HCT116 (cell line): Measurements from ENCODE around the gene RAI14. TPM values are rescaled to one million over a fixed set of nuclear protein-coding genes. Genes with fewer than 3 reads are reported as not detected.

Experiments used
- ATAC-seq: fragments of 200-7000 bp; cut with Tn5 transposase; 2 replicates; pipeline ENCODE4 v1.9.1; 2020; ENCODE audit warnings: mild to moderate bottlenecking, moderate library complexity
- BruUV-seq: library from RNA; stranded (reverse); fragments of 400-500 nt; replicated peaks from 2 replicates; lab custom pipeline; 2021; lab: Mats Ljungman, UMichigan
- CTCF ChIA-PET: fragments of 300-600 bp; sonication (Branson Sonifier 250); formaldehyde crosslinking; loops from one replicate; lab custom pipeline; 2021; ENCODE audit warnings: antibody characterized with exemption; lab: Charles Lee
- POLR2A ChIA-PET: fragments of 300-600, 350-600 bp; sonication (Branson Sonifier 250); formaldehyde crosslinking; loops from one replicate; lab custom pipeline; 2021; ENCODE audit warnings: antibody characterized with exemption; lab: Charles Lee
- RAD21 ChIA-PET, 2 experiments: fragments of 300-600 bp; sonication (Branson Sonifier 250); formaldehyde crosslinking; loops; one replicate each; lab custom pipeline; 2023; ENCODE audit warnings: low total read pairs in 2 of 2; ENCODE audit not compliant: uncharacterized antibody in 2 of 2, unreplicated experiment in 2 of 2, low non-redundant PET in 1 of 2; lab: Charles Lee
- DNase-seq: peaks from one replicate; pipeline ENCODE4 v3.0.0-alpha.2; 2010; ENCODE audit warnings: low read depth, low spot score
- H2AFZ ChIP-seq: fragments of 200-600 bp; shearing (Covaris generic), sonication (generic); 2 replicates; pipeline ENCODE4 v1.6.1; 2017; ENCODE audit warnings: low read depth, mixed run types, mixed read lengths, antibody characterized with exemption, low read length; ENCODE audit not compliant: poor library complexity, severe bottlenecking
- H3K27ac ChIP-seq: 2 replicates; pipeline ENCODE4 v1.5.1; 2012; ENCODE audit warnings: low read depth, low read length
- H3K27me3 ChIP-seq: fragments of 200-600 bp; sonication (generic); 2 replicates; pipeline ENCODE4 v1.6.1; 2016; ENCODE audit warnings: mixed run types, low read length, mixed read lengths; ENCODE audit not compliant: insufficient read depth
- H3K36me3 ChIP-seq, 2 experiments: fragments of 200-500 bp in 1 of 2; fragments of 200-600 bp in 1 of 2; sonication (Bioruptor generic) in 1 of 2; sonication (generic) in 1 of 2; 2 replicates each; pipeline versions ENCODE4 v1.5.1 to v1.6.1; 2014 to 2016; ENCODE audit warnings: low read length in 2 of 2, inconsistent platforms in 1 of 2, mixed read lengths in 1 of 2, mixed run types in 1 of 2; ENCODE audit not compliant: insufficient read depth in 2 of 2, control insufficient read depth in 1 of 2
- H3K4me1 ChIP-seq, 2 experiments: fragments of 200-600 bp in 1 of 2; sonication (generic) in 1 of 2; 2 replicates each; pipeline versions ENCODE4 v1.5.1 to v1.6.1; 2012 to 2017; ENCODE audit warnings: low read length in 2 of 2, inconsistent platforms in 1 of 2, mild to moderate bottlenecking in 1 of 2, mixed read lengths in 1 of 2, mixed run types in 1 of 2, moderate library complexity in 1 of 2; ENCODE audit not compliant: insufficient read depth in 2 of 2, control insufficient read depth in 1 of 2
- H3K4me2 ChIP-seq: fragments of 200-600 bp; sonication (generic); 2 replicates; pipeline ENCODE4 v1.6.1; 2017; ENCODE audit warnings: mixed run types, low read length, mixed read lengths
- H3K4me3 ChIP-seq, 2 experiments: fragments of 200-600 bp in 1 of 2; sonication (generic) in 1 of 2; replicated peaks in 1 of 2; 2 replicates each; pipeline ENCODE4 v1.5.1; 2011 to 2016; ENCODE audit warnings: low read length in 2 of 2, control low read depth in 1 of 2, low read depth in 1 of 2, mild to moderate bottlenecking in 1 of 2, mixed read lengths in 1 of 2, mixed run types in 1 of 2
- H3K79me2 ChIP-seq: fragments of 200-600 bp; sonication (generic); 2 replicates; pipeline ENCODE4 v1.6.1; 2017; ENCODE audit warnings: mild to moderate bottlenecking, mixed run types, low read length, moderate library complexity, mixed read lengths; ENCODE audit not compliant: insufficient read depth
- H3K9ac ChIP-seq: fragments of 200-600 bp; sonication (generic); 2 replicates; pipeline ENCODE4 v1.6.1; 2016; ENCODE audit warnings: low read length, mixed read lengths
- H3K9me2 ChIP-seq: fragments of 200-600 bp; sonication (generic), shearing (Covaris generic); 2 replicates; pipeline ENCODE4 v1.6.1; 2017; ENCODE audit warnings: mixed run types, mild to moderate bottlenecking, moderate library complexity; ENCODE audit not compliant: insufficient read depth
- H3K9me3 ChIP-seq, 2 experiments: fragments of 200-500 bp in 1 of 2; fragments of 200-600 bp in 1 of 2; sonication (Bioruptor generic) in 1 of 2; sonication (generic) in 1 of 2; 2 replicates each; pipeline ENCODE4 v1.6.1; 2014 to 2017; ENCODE audit warnings: low read length in 2 of 2, mixed read lengths in 2 of 2, inconsistent platforms in 1 of 2, low read depth in 1 of 2, mild to moderate bottlenecking in 1 of 2, mixed run types in 1 of 2, moderate library complexity in 1 of 2; ENCODE audit not compliant: control insufficient read depth in 1 of 2, insufficient read depth in 1 of 2
- H4K20me1 ChIP-seq: fragments of 200-600 bp; sonication (generic), shearing (Covaris generic); 2 replicates; pipeline ENCODE4 v1.6.1; 2017; ENCODE audit warnings: mixed run types, mild to moderate bottlenecking, moderate library complexity; ENCODE audit not compliant: insufficient read depth
- ATF3 ChIP-seq: IDR thresholded peaks from 2 replicates; pipeline ENCODE4 v1.6.1; 2012
- CBX3 ChIP-seq: IDR thresholded peaks from 2 replicates; pipeline ENCODE4 v1.6.1; 2012; ENCODE audit warnings: low read depth
- CEBPB ChIP-seq: IDR thresholded peaks from 2 replicates; pipeline ENCODE4 v1.6.1; 2012; ENCODE audit warnings: low read depth
- CTCF ChIP-seq, 3 experiments: fragments of 200-600 bp in 1 of 3; sonication (generic) in 1 of 3; IDR thresholded peaks in 2 of 3; conservative IDR thresholded peaks in 1 of 3; 2 replicates each; pipeline ENCODE4 v1.5.1; 2012 to 2017; ENCODE audit warnings: low read depth in 2 of 3, low read length in 2 of 3, antibody characterized with exemption in 1 of 3, borderline replicate concordance in 1 of 3, control low read depth in 1 of 3, mild to moderate bottlenecking in 1 of 3, mixed read lengths in 1 of 3, mixed run types in 1 of 3, moderate library complexity in 1 of 3; ENCODE audit not compliant: insufficient read depth in 1 of 3
- EGR1 ChIP-seq: IDR thresholded peaks from 2 replicates; pipeline ENCODE4 v1.6.1; 2012; ENCODE audit warnings: low read depth
- ELF1 ChIP-seq: IDR thresholded peaks from 2 replicates; pipeline ENCODE4 v1.6.1; 2012; ENCODE audit warnings: low read depth, borderline replicate concordance
- EZH2 ChIP-seq: fragments of 200-600 bp; sonication (generic); IDR thresholded peaks from 2 replicates; pipeline ENCODE4 v1.6.1; 2017; ENCODE audit warnings: antibody characterized with exemption, mixed run types
- EZH2phosphoT487 ChIP-seq: fragments of 200-600 bp; IDR thresholded peaks from 2 replicates; pipeline ENCODE4 v1.6.1; 2018; ENCODE audit warnings: antibody characterized with exemption, borderline replicate concordance
- FOSL1 ChIP-seq: IDR thresholded peaks from 2 replicates; pipeline ENCODE4 v1.6.1; 2012; ENCODE audit warnings: low read depth
- JUND ChIP-seq: IDR thresholded peaks from 2 replicates; pipeline ENCODE4 v1.6.1; 2012
- POLR2AphosphoS5 ChIP-seq: IDR thresholded peaks from 2 replicates; pipeline ENCODE4 v1.6.1; 2011; ENCODE audit warnings: mild to moderate bottlenecking, low read depth, low read length, moderate library complexity
- RAD21 ChIP-seq: IDR thresholded peaks from 2 replicates; pipeline ENCODE4 v1.6.1; 2012; ENCODE audit warnings: low read depth, mild to moderate bottlenecking
- SIN3A ChIP-seq: IDR thresholded peaks from 2 replicates; pipeline ENCODE4 v1.6.1; 2012; ENCODE audit warnings: low read depth
- SP1 ChIP-seq: IDR thresholded peaks from 2 replicates; pipeline ENCODE4 v1.6.1; 2012; ENCODE audit warnings: low read depth
- SRF ChIP-seq: IDR thresholded peaks from 2 replicates; pipeline ENCODE4 v1.6.1; 2012; ENCODE audit warnings: low read depth
- TCF7L2 ChIP-seq: IDR thresholded peaks from 2 replicates; pipeline ENCODE4 v1.7.0; 2011; ENCODE audit warnings: borderline replicate concordance, inconsistent platforms; ENCODE audit not compliant: insufficient read depth, insufficient read length; ENCODE audit errors: extremely low read depth
- YY1 ChIP-seq: IDR thresholded peaks from 2 replicates; pipeline ENCODE4 v1.6.1; 2011; ENCODE audit warnings: low read length, low read depth, moderate library complexity, mild to moderate bottlenecking; ENCODE audit not compliant: insufficient replicate concordance; ENCODE audit errors: extremely low read depth
- ZNF274 ChIP-seq: fragments of 200-500 bp; sonication (Bioruptor generic); IDR thresholded peaks from 2 replicates; pipeline ENCODE4 v1.6.1; 2014; ENCODE audit warnings: mild to moderate bottlenecking, low read depth, low read length, inconsistent platforms
- intact Hi-C: fragments of 100-400 bp; cut with micrococcal nuclease; formaldehyde crosslinking; loops from 2 replicates; pipeline ENCODE4 v1.10.0; 2022
- total RNA-seq: library from RNA; stranded (reverse); gene quantifications from one replicate; pipeline ENCODE4 v1.2.1, GENCODE V29; 2021; ENCODE audit not compliant: unreplicated experiment

The RAI14 gene
- total RNA-seq, 1 experiment from 2014 or later = 47.9 TPM

GRCh38 chr5:34684980-34685352 is 28.8 kb downstream of the RAI14 start:
- TF ChIP-seq SRF (no peak), POLR2AphosphoS5 (no peak), EZH2phosphoT487 (no peak), SP1 (no peak), CTCF (IDR thresholded peaks at IDR 0.05 in 2 of 3, conservative IDR thresholded peaks at IDR 0.05 in 1 of 3; ENCODE audit: borderline replicate concordance in 1 of 3, insufficient read depth in 1 of 3, low read depth in 2 of 3, low read length in 2 of 3) (no peak), ZNF274 (no peak), EZH2 (no peak)
- BruUV-seq = no TSS peak
- Histone ChIP-seq H3K9ac (no peak overlapping the region), H3K4me1 (peaks cover 39 to 56% of the 10 kb centered on the region in 2 experiments), H2AFZ (no peak overlapping the region), H3K79me2 (peaks cover 65% of the 10 kb centered on the region), H4K20me1 (no peaks in the 10 kb centered on the region), H3K27me3 (no peaks in the 10 kb centered on the region), H3K9me3 (no peaks in the 10 kb centered on the region), H3K4me2 (peak overlapping the region; percentile 21; the same call in 1 of the 2 replicates), H3K27ac (no peak overlapping the region), H3K4me3 (no peak overlapping the region), H3K36me3 (no peaks in the 10 kb centered on the region; a peak in 2 of 4 replicates), H3K9me2 (no peaks in the 10 kb centered on the region)
- DNase-seq (no peak), ATAC-seq (no peak)
- ChIA-PET CTCF (no interaction called here), RAD21 (no interaction called here), POLR2A (no interaction called here)
- intact Hi-C loops = no loop called here

- CTCF ChIA-PET = no interaction called here
- no peak for DNase-seq
- no peak overlapping the region for H3K27ac ChIP-seq
- no peak for TF ChIP-seq YY1
- TF ChIP-seq RAD21 = no peak
- no peak for TF ChIP-seq ATF3
- TF ChIP-seq EZH2phosphoT487 = no peak
- no peak for TF ChIP-seq ELF1
- TF ChIP-seq JUND = no peak
- no peak for TF ChIP-seq EZH2
- no peak for TF ChIP-seq SP1
- no peak for TF ChIP-seq SIN3A
- no peak for TF ChIP-seq TCF7L2
- no peak for TF ChIP-seq SRF
- no peak for TF ChIP-seq FOSL1
- no peak for TF ChIP-seq CBX3
- no peak for TF ChIP-seq EGR1
- TF ChIP-seq CEBPB = no peak
These were observed 29.5 kb downstream of the RAI14 start for GRCh38 chr5:34685485-34686165.

More at GRCh38 chr5:34685485-34686165, 29.5 kb downstream of the RAI14 start:
- no peaks in the 10 kb centered on the region for H3K27me3 ChIP-seq
- H3K79me2 ChIP-seq = peaks cover 59% of the 10 kb centered on the region
- peak overlapping the region; percentile 73 for H3K4me2 ChIP-seq
- H4K20me1 ChIP-seq = no peaks in the 10 kb centered on the region
- no TSS peak for BruUV-seq
- H3K36me3 ChIP-seq = no peaks in the 10 kb centered on the region; a peak in 2 of 4 replicates
- no peaks in the 10 kb centered on the region for H3K9me2 ChIP-seq
- intact Hi-C loops = no loop called here
- ATAC-seq = no peak
- H3K4me3 ChIP-seq = no peak overlapping the region
- no peak overlapping the region for H2AFZ ChIP-seq
- H3K4me1 ChIP-seq = peaks cover 39 to 56% of the 10 kb centered on the region in 2 experiments
- H3K9me3 ChIP-seq = no peaks in the 10 kb centered on the region
- no peak overlapping the region for H3K9ac ChIP-seq
- ChIA-PET RAD21 (no interaction called here), POLR2A (no interaction called here)
